Lower leg skin (tissue), 4 donors: ENCODE results near the gene RTN4RL2. TPM values are rescaled to one million over a fixed set of nuclear protein-coding genes. Genes with fewer than 3 reads are reported as not detected.

Experiments
- DNase-seq, 2 donors: peaks; one replicate each; pipeline ENCODE4 v3.0.0-alpha.2; 2019; ENCODE audit warnings: low spot score in 2 of 2
- H3K4me3 ChIP-seq: fragments of 200-600 bp; sonication (generic); 2 replicates; pipeline ENCODE4 v1.5.1; 2017; ENCODE audit warnings: mild to moderate bottlenecking, low read depth; ENCODE audit not compliant: poor library complexity, severe bottlenecking
- CTCF ChIP-seq, 3 donors: fragments of 450-650 bp; IDR thresholded peaks; one replicate each; pipeline ENCODE4 v1.5.1; 2016; ENCODE audit warnings: antibody characterized with exemption in 3 of 3, mild to moderate bottlenecking in 3 of 3, moderate library complexity in 2 of 3
- POLR2A ChIP-seq, 2 donors: fragments of 450-650 bp; IDR thresholded peaks; one replicate each; pipeline ENCODE4 v1.6.1; 2016 to 2017; ENCODE audit warnings: antibody characterized with exemption in 2 of 2, mild to moderate bottlenecking in 1 of 2, moderate library complexity in 1 of 2
- WGBS, 2 donors: methylation state at CpG; one replicate each; pipeline ENCODE4 v1.1.5; 2018; 5-methylcytosine and 5-hydroxymethylcytosine counted together
- intact Hi-C: fragments of 100-400 bp; cut with DNase I; formaldehyde crosslinking; loops from one replicate; pipeline ENCODE4 v1.15.0; 2023; ENCODE audit warnings: low total_unique reads
- total RNA-seq, 4 donors: library from RNA; depleted of rRNA; stranded (reverse); fragments of >200 nt; gene quantifications; one replicate each; pipeline ENCODE4 v1.1.0, GENCODE V29; 2016

RTN4RL2 gene
- total RNA-seq, 4 donors from 2014 or later: 0.55 to 3.6 (median 2.3) TPM

GRCh38 chr11:57462597-57462996 lies 2.3 kb downstream of the RTN4RL2 start:
- 93 to 94% methylated on average over 3 of the region's 3 CpGs for WGBS, 2 donors
- no peak for DNase-seq
- no peak for TF ChIP-seq POLR2A (IDR thresholded peaks at IDR 0.05)
- TF ChIP-seq CTCF (IDR thresholded peaks at IDR 0.05): no peak
- H3K4me3 ChIP-seq: no peak overlapping the region
- intact Hi-C loops: no loop called here

- 66 to 70% methylated on average over 14 of the region's 14 CpGs for WGBS, 2 donors
- no peak for DNase-seq
- intact Hi-C loops: no loop called here
- no peak for TF ChIP-seq CTCF (IDR thresholded peaks at IDR 0.05)
- TF ChIP-seq POLR2A (IDR thresholded peaks at IDR 0.05): no peak
- H3K4me3 ChIP-seq: no peak overlapping the region
Observed at GRCh38 chr11:57463671-57464538, 3.6 kb downstream of the RTN4RL2 start.

- TF ChIP-seq POLR2A (IDR thresholded peaks at IDR 0.05) (no peak), CTCF (IDR thresholded peaks at IDR 0.05) (no peak)
- intact Hi-C loops: no loop called here
- H3K4me3 ChIP-seq: no peak overlapping the region
- 65 to 70% methylated on average over 30 of the region's 30 CpGs for WGBS, 2 donors
- DNase-seq: no peak
Observed at GRCh38 chr11:57464539-57465181, 4.3 kb downstream of the RTN4RL2 start.

GRCh38 chr11:57466680-57467079 lies 6.4 kb downstream of the RTN4RL2 start:
- no peak for DNase-seq
- intact Hi-C loops: no loop called here
- no peak for TF ChIP-seq POLR2A (IDR thresholded peaks at IDR 0.05)
- TF ChIP-seq CTCF (IDR thresholded peaks at IDR 0.05): no peak
- 39 to 47% methylated on average over 4 of the region's 4 CpGs for WGBS, 2 donors
- H3K4me3 ChIP-seq: no peak overlapping the region

- 83 to 84% methylated on average over 23 of the region's 23 CpGs for whole genome bisulfite sequencing, 2 donors
- intact Hi-C loops: no loop called here
- no peak overlapping the region for H3K4me3 ChIP-seq
- no peak for DNase-seq
- TF ChIP-seq CTCF (IDR thresholded peaks at IDR 0.05): no peak
- TF ChIP-seq POLR2A (IDR thresholded peaks at IDR 0.05): no peak
Observed at GRCh38 chr11:57467508-57468157, 7.3 kb downstream of the RTN4RL2 start.
